Cardiac ventricle fibroblast (primary cell): ENCODE measurements around the gene RASSF5. TPM values are rescaled to one million over a fixed set of nuclear protein-coding genes. Genes with fewer than 3 reads are reported as not detected.

Experiments used
- total RNA-seq: library from RNA; depleted of rRNA; stranded (reverse); fragments of >200 nt; gene quantifications from 2 replicates; pipeline ENCODE4 v1.2.3, GENCODE V29; 2015

RASSF5 gene
- total RNA-seq = 4.2 and 8.2 TPM in 2 replicates

GRCh38 chr1:206507284-206508129 is at the start of gene RASSF5:
Gene RASSF5 (plus strand): TSS chr1:206507531. CDS start chr1:206507603, 72 bp downstream.

GRCh38 chr1:206469933-206470691 is 37.2 kb upstream of the RASSF5 start, which contains the start of gene IKBKE:
Gene IKBKE (plus strand): TSS chr1:206470476. CDS start chr1:206473228, 2,752 bp downstream.

GRCh38 chr1:206612129-206612876 is 105.0 kb downstream of the RASSF5 start, which contains the start of gene EIF2D:
Gene EIF2D (minus strand): TSS chr1:206612465. CDS start chr1:206612342, 123 bp downstream.

GRCh38 chr1:206635080-206635977 is 128.0 kb downstream of the RASSF5 start, which contains the start of gene DYRK3:
Gene DYRK3 (plus strand): TSS chr1:206635536. CDS start chr1:206635704, 168 bp downstream.

Other genes with a start within 250 kb of the RASSF5 start
- 4.4 and 7.4 TPM in 2 replicates for gene IKBKE, start 37.1 kb upstream of the RASSF5 start, total RNA-seq
- 38.3 and 44.7 TPM in 2 replicates for gene EIF2D, start 104.9 kb downstream of the RASSF5 start, total RNA-seq
- gene DYRK3, start 128.0 kb downstream of the RASSF5 start, total RNA-seq = 9.9 and 10.8 TPM in 2 replicates
- 39.9 and 42.4 TPM in 2 replicates for gene MAPKAPK2, start 177.4 kb downstream of the RASSF5 start, total RNA-seq